Osteocyte (in vitro differentiated cells): ENCODE data around the gene SYPL2. TPM values are rescaled to one million over a fixed set of nuclear protein-coding genes. Genes with fewer than 3 reads are reported as not detected.

Experiments used
- DNase-seq: peaks from one replicate; pipeline ENCODE4 v3.0.0; 2021; ENCODE audit warnings: mixed read lengths; ENCODE audit not compliant: unreplicated experiment; ENCODE audit errors: extremely low spot score
- H3K27ac Mint-ChIP-seq: one replicate; pipeline ENCODE4 v1.8.0; 2021; ENCODE audit warnings: mild to moderate bottlenecking, mixed read lengths; ENCODE audit not compliant: unreplicated experiment
- H3K27me3 Mint-ChIP-seq: one replicate; pipeline ENCODE4 v1.8.0; 2021; ENCODE audit warnings: mixed read lengths; ENCODE audit not compliant: unreplicated experiment
- H3K36me3 Mint-ChIP-seq: one replicate; pipeline ENCODE4 v1.8.0; 2021; ENCODE audit warnings: mixed read lengths; ENCODE audit not compliant: unreplicated experiment
- H3K4me1 Mint-ChIP-seq: one replicate; pipeline ENCODE4 v1.8.0; 2021; ENCODE audit warnings: mixed read lengths; ENCODE audit not compliant: unreplicated experiment
- H3K4me3 Mint-ChIP-seq: one replicate; pipeline ENCODE4 v1.8.0; 2021; ENCODE audit warnings: mild to moderate bottlenecking, moderate library complexity, mixed read lengths; ENCODE audit not compliant: unreplicated experiment
- H3K9me3 Mint-ChIP-seq: one replicate; pipeline ENCODE4 v1.8.0; 2021; ENCODE audit warnings: mixed read lengths; ENCODE audit not compliant: unreplicated experiment
- CTCF ChIP-seq: fragments of 200-600 bp; sonication (generic); IDR thresholded peaks from 2 replicates; pipeline ENCODE4 v1.5.0; 2021; ENCODE audit warnings: antibody characterized with exemption, mild to moderate bottlenecking, moderate library complexity
- total RNA-seq: library from RNA; stranded (reverse); gene quantifications from 2 replicates; pipeline ENCODE4 v1.2.1, GENCODE V29; 2021

The SYPL2 gene
- total RNA-seq, 1 donor from 2014 or later = 0.59 TPM

GRCh38 chr1:109529881-109530456, 63.6 kb downstream of the SYPL2 start:
- no peak for DNase-seq
- Mint-ChIP-seq H3K27me3 (peaks cover 14% of the 10 kb centered on the region), H3K36me3 (no peaks in the 10 kb centered on the region), H3K4me3 (peak overlapping the region; percentile 15), H3K4me1 (peaks cover 38% of the 10 kb centered on the region), H3K27ac (peak overlapping the region; percentile 56), H3K9me3 (no peaks in the 10 kb centered on the region)
- TF ChIP-seq CTCF = no peak

GRCh38 chr1:109530457-109531087, 64.2 kb downstream of the SYPL2 start:
- Mint-ChIP-seq H3K4me3 (no peak overlapping the region), H3K4me1 (peaks cover 38% of the 10 kb centered on the region), H3K36me3 (no peaks in the 10 kb centered on the region), H3K9me3 (no peaks in the 10 kb centered on the region), H3K27me3 (peaks cover 11% of the 10 kb centered on the region), H3K27ac (no peak overlapping the region)
- no peak for TF ChIP-seq CTCF
- peak; percentile 57 for DNase-seq

GRCh38 chr1:109531380-109531779, 65.0 kb downstream of the SYPL2 start:
- peak; percentile 72 for DNase-seq
- H3K27ac Mint-ChIP-seq = peak overlapping the region; percentile 4

More at GRCh38 chr1:109531380-109531779, 65.0 kb downstream of the SYPL2 start:
- H3K4me1 Mint-ChIP-seq = peaks cover 38% of the 10 kb centered on the region
- H3K27me3 Mint-ChIP-seq = peaks cover 3% of the 10 kb centered on the region
- no peak for TF ChIP-seq CTCF
- H3K4me3 Mint-ChIP-seq = no peak overlapping the region
- H3K9me3 Mint-ChIP-seq = no peaks in the 10 kb centered on the region
- no peaks in the 10 kb centered on the region for H3K36me3 Mint-ChIP-seq

Other genes starting within 250 kb of the SYPL2 start
- gene CELSR2, start 217.0 kb upstream of the SYPL2 start, total RNA-seq = 10.3 and 10.5 TPM in 2 replicates
- gene PSRC1, start 183.4 kb upstream of the SYPL2 start, total RNA-seq = 7.7 and 9.3 TPM in 2 replicates
- gene MYBPHL, start 159.5 kb upstream of the SYPL2 start, total RNA-seq = not detected in 2 replicates
- 71.4 and 78.5 TPM in 2 replicates for gene SORT1, start 68.6 kb upstream of the SYPL2 start, total RNA-seq
- gene PSMA5, start 40.1 kb upstream of the SYPL2 start, total RNA-seq = 101 and 108 TPM in 2 replicates
- 6.4 and 6.8 TPM in 2 replicates for gene ATXN7L2, start 17.4 kb downstream of the SYPL2 start, total RNA-seq
- 10.2 and 10.6 TPM in 2 replicates for gene CYB561D1, start 27.5 kb downstream of the SYPL2 start, total RNA-seq
- gene AMIGO1, start 43.2 kb downstream of the SYPL2 start, total RNA-seq = 5.2 and 5.4 TPM in 2 replicates
- not detected in 2 replicates for gene GPR61, start 73.3 kb downstream of the SYPL2 start, total RNA-seq
- gene GNAI3, start 82.1 kb downstream of the SYPL2 start, total RNA-seq = 7.6 and 8.5 TPM in 2 replicates
- gene GNAT2, start 153.1 kb downstream of the SYPL2 start, total RNA-seq = not detected in 2 replicates
- 59.4 and 64.0 TPM in 2 replicates for gene AMPD2, start 153.3 kb downstream of the SYPL2 start, total RNA-seq
- gene GSTM4, start 189.6 kb downstream of the SYPL2 start, total RNA-seq = 24.3 and 25.1 TPM in 2 replicates
- gene GSTM2, start 201.5 kb downstream of the SYPL2 start, total RNA-seq = 38.6 and 39.0 TPM in 2 replicates
- gene GSTM1, start 221.3 kb downstream of the SYPL2 start, total RNA-seq = 6.4 and 7.8 TPM in 2 replicates
- not detected in 2 replicates for gene GSTM5, start 245.7 kb downstream of the SYPL2 start, total RNA-seq